HEK293T (cell line): ENCODE results near the gene MLLT10.

Source experiments
- BHLHE40 ChIP-seq: fragments of 450-650 bp; IDR thresholded peaks from 2 replicates; pipeline ENCODE4 v1.6.1; 2016; ENCODE audit warnings: mild to moderate bottlenecking, moderate library complexity, borderline replicate concordance
- ELF4 ChIP-seq: fragments of 450-650 bp; IDR thresholded peaks from 2 replicates; pipeline ENCODE4 v1.6.1; 2017; ENCODE audit warnings: antibody characterized with exemption
- FOXK2 ChIP-seq: fragments of 450-650 bp; IDR thresholded peaks from 2 replicates; pipeline ENCODE4 v1.6.1; 2016; ENCODE audit warnings: mild to moderate bottlenecking
- FOXM1 ChIP-seq: fragments of 450-650 bp; IDR thresholded peaks from 2 replicates; pipeline ENCODE4 v1.6.1; 2017; ENCODE audit warnings: mild to moderate bottlenecking, borderline replicate concordance
- HDGF ChIP-seq: fragments of 450-650 bp; IDR thresholded peaks from 2 replicates; pipeline ENCODE4 v1.6.1; 2017; ENCODE audit warnings: antibody characterized with exemption, borderline replicate concordance
- SP1 ChIP-seq: fragments of 450-650 bp; IDR thresholded peaks from 2 replicates; pipeline ENCODE4 v1.6.1; 2017
- SUZ12 ChIP-seq: fragments of 450-650 bp; IDR thresholded peaks from 2 replicates; pipeline ENCODE4 v1.6.1; 2016; ENCODE audit warnings: mild to moderate bottlenecking
- ZNF384 ChIP-seq: fragments of 450-650 bp; IDR thresholded peaks from 2 replicates; pipeline ENCODE4 v1.6.1; 2016

- TF ChIP-seq FOXK2 = no peak
- TF ChIP-seq BHLHE40 = no peak
- no peak for TF ChIP-seq ELF4
- TF ChIP-seq SP1 = no peak
- TF ChIP-seq HDGF = no peak
- no peak for TF ChIP-seq FOXM1
- no peak for TF ChIP-seq ZNF384
- no peak for TF ChIP-seq SUZ12
These were observed 203.1 kb downstream of the MLLT10 start for GRCh38 chr10:21737106-21737505.
